ENCODE results near the gene ITPR1. TPM values are rescaled to one million over a fixed set of nuclear protein-coding genes. Genes with fewer than 3 reads are reported as not detected.

Gene ITPR1
- total and polyA plus RNA-seq, 10 of the 15 experiments (the other 5 are each of a cell fraction or from before 2014, with no cell fraction given), result 12.2 to 239 (median 28.4) TPM

DNA sequence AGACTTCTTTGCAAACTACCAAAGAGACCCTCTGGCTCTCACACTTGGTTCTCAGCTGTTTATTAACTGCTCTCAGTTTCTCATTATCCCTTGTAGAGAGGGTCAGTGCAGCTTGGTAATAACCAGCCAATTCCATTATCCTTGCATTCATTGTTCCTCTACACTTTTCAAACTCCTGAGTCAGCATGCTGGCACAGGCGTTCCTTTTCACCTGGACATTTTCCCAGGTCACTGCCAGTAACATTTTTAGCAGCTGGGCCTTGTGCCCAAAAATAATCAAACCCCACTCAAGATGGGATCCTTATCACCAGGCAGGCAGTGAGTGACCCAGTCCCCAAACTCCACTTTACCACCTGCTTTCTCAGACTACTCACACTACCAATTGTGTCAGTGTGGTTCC, 21.2 kb upstream of the ITPR1 start:
- WGBS (ENCODE audit: insufficient coverage, insufficient replicate concordance, low lambda C conversion rate, missing lambda C conversion rate), result 95% methylated on average over 1 of the region's 1 CpG
- CTCF ChIA-PET, result interaction anchor here (0.7 to 1.6 kb wide), 3 partner anchors 14 to 162 kb away, joined by 3 read pairs; no protein-coding TSS in a partner anchor
- in situ Hi-C loops (cut with MboI), result no loop called here

More for the DNA sequence above, 21.2 kb upstream of the ITPR1 start:
- H3K9ac ChIP-seq (ENCODE audit: control insufficient read depth, insufficient read depth, low read length), result no peak overlapping the region
- H4K20me1 ChIP-seq (ENCODE audit: control insufficient read depth, insufficient read depth), result no peaks in the 10 kb centered on the region
- peaks cover 22% of the 10 kb centered on the region for H3K4me1 ChIP-seq (ENCODE audit: control insufficient read depth, insufficient read depth, low read length)
- no peak overlapping the region for H2AFZ ChIP-seq (ENCODE audit: control insufficient read depth, low read depth, low read length)
- no peaks in the 10 kb centered on the region; the same call in 1 of the 2 replicates for H3K79me2 ChIP-seq (ENCODE audit: control insufficient read depth, insufficient read depth, low read length)
- no peak overlapping the region for H3K27ac ChIP-seq (ENCODE audit: control insufficient read depth, insufficient read depth)
- H3K4me2 ChIP-seq (ENCODE audit: control insufficient read depth, insufficient read depth), result no peak overlapping the region
- ATAC-seq (no peak), FAIRE-seq (no peak), DNase-seq (ENCODE audit: low read depth, low spot score) (no peak)
- ChIA-PET RAD21 (ENCODE audit: unreplicated experiment) (no interaction called here), POLR2A (interaction anchor here (0.6 kb wide), 1 partner anchor 212 kb away, joined by 3 read pairs; no protein-coding TSS in a partner anchor), SMC1A (ENCODE audit: uncharacterized antibody, unreplicated experiment) (interaction anchor here (1.3 kb wide), 1 partner anchor 9 kb away, joined by 3 read pairs; no protein-coding TSS in a partner anchor)
- no peaks in the 10 kb centered on the region for H3K36me3 ChIP-seq (ENCODE audit: control insufficient read depth in 2 of 2, insufficient read depth in 2 of 2, low read length in 1 of 2)
- no peak overlapping the region for H3K4me3 ChIP-seq
- H3K9me3 ChIP-seq (replicated peaks; ENCODE audit: control insufficient read depth, insufficient read depth, low read length), result no peaks in the 10 kb centered on the region; the same call in 1 of the 3 replicates
- BruUV-seq (replicated peaks), result no TSS peak
- H3K27me3 ChIP-seq (replicated peaks in 1 of 2; ENCODE audit: control insufficient read depth in 2 of 2, insufficient read depth in 2 of 2, low read length in 1 of 2), result no peaks in the 10 kb centered on the region
- TF ChIP-seq, protein P1, sequence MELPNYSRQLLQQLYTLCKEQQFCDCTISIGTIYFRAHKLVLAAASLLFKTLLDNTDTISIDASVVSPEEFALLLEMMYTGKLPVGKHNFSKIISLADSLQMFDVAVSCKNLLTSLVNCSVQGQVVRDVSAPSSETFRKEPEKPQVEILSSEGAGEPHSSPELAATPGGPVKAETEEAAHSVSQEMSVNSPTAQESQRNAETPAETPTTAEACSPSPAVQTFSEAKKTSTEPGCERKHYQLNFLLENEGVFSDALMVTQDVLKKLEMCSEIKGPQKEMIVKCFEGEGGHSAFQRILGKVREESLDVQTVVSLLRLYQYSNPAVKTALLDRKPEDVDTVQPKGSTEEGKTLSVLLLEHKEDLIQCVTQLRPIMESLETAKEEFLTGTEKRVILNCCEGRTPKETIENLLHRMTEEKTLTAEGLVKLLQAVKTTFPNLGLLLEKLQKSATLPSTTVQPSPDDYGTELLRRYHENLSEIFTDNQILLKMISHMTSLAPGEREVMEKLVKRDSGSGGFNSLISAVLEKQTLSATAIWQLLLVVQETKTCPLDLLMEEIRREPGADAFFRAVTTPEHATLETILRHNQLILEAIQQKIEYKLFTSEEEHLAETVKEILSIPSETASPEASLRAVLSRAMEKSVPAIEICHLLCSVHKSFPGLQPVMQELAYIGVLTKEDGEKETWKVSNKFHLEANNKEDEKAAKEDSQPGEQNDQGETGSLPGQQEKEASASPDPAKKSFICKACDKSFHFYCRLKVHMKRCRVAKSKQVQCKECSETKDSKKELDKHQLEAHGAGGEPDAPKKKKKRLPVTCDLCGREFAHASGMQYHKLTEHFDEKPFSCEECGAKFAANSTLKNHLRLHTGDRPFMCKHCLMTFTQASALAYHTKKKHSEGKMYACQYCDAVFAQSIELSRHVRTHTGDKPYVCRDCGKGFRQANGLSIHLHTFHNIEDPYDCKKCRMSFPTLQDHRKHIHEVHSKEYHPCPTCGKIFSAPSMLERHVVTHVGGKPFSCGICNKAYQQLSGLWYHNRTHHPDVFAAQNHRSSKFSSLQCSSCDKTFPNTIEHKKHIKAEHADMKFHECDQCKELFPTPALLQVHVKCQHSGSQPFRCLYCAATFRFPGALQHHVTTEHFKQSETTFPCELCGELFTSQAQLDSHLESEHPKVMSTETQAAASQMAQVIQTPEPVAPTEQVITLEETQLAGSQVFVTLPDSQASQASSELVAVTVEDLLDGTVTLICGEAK (IDR thresholded peaks at IDR 0.05; ENCODE audit: borderline replicate concordance), result no peak
- TF ChIP-seq IRF4 (IDR thresholded peaks at IDR 0.05; ENCODE audit: low read depth, low read length) (no peak), SMARCA5 (IDR thresholded peaks at IDR 0.05) (no peak), NRF1 (conservative IDR thresholded peaks at IDR 0.05; ENCODE audit: low read depth, low read length) (no peak), NFYA (IDR thresholded peaks at IDR 0.05; ENCODE audit: borderline replicate concordance, low read depth, low read length) (no peak), TCF12 (IDR thresholded peaks at IDR 0.05; ENCODE audit: low read depth, low read length) (no peak), RELA (IDR thresholded peaks at IDR 0.05; ENCODE audit: borderline replicate concordance, partially characterized antibody) (no peak), JUNB (IDR thresholded peaks at IDR 0.05) (no peak), EP300 (IDR thresholded peaks at IDR 0.05; ENCODE audit: borderline replicate concordance in 1 of 2, control insufficient read depth in 1 of 2, low read depth in 2 of 2, low read length in 2 of 2) (no peak), SREBF2 (IDR thresholded peaks at IDR 0.05; ENCODE audit: low read length) (no peak), CREB1 (IDR thresholded peaks at IDR 0.05; ENCODE audit: low read depth) (no peak), LARP7 (IDR thresholded peaks at IDR 0.05) (no peak), STAT1 (conservative IDR thresholded peaks at IDR 0.05) (no peak), IKZF1 (conservative IDR thresholded peaks at IDR 0.05) (no peak), SREBF1 (IDR thresholded peaks at IDR 0.05; ENCODE audit: low read length) (no peak), EZH2 (IDR thresholded peaks at IDR 0.05; ENCODE audit: borderline replicate concordance, control insufficient read depth, low read depth, low read length) (no peak)
- TF ChIP-seq, protein P2, sequence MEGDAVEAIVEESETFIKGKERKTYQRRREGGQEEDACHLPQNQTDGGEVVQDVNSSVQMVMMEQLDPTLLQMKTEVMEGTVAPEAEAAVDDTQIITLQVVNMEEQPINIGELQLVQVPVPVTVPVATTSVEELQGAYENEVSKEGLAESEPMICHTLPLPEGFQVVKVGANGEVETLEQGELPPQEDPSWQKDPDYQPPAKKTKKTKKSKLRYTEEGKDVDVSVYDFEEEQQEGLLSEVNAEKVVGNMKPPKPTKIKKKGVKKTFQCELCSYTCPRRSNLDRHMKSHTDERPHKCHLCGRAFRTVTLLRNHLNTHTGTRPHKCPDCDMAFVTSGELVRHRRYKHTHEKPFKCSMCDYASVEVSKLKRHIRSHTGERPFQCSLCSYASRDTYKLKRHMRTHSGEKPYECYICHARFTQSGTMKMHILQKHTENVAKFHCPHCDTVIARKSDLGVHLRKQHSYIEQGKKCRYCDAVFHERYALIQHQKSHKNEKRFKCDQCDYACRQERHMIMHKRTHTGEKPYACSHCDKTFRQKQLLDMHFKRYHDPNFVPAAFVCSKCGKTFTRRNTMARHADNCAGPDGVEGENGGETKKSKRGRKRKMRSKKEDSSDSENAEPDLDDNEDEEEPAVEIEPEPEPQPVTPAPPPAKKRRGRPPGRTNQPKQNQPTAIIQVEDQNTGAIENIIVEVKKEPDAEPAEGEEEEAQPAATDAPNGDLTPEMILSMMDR (IDR thresholded peaks at IDR 0.05 in 2 of 3, conservative IDR thresholded peaks at IDR 0.05 in 1 of 3; ENCODE audit: control insufficient read depth in 2 of 3, extremely low read depth in 1 of 3, insufficient read depth in 1 of 3, low read depth in 3 of 3, low read length in 3 of 3), result no peak
- TF ChIP-seq, protein P3, sequence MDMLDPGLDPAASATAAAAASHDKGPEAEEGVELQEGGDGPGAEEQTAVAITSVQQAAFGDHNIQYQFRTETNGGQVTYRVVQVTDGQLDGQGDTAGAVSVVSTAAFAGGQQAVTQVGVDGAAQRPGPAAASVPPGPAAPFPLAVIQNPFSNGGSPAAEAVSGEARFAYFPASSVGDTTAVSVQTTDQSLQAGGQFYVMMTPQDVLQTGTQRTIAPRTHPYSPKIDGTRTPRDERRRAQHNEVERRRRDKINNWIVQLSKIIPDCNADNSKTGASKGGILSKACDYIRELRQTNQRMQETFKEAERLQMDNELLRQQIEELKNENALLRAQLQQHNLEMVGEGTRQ (IDR thresholded peaks at IDR 0.05; ENCODE audit: borderline replicate concordance, low read depth, low read length), result no peak
- intact Hi-C loops (cut with micrococcal nuclease; ENCODE audit: unreplicated experiment), result no loop called here

Measured in GM12878 (cell line).